Left forelimb (tissue), 1 donor: ENCODE results near the gene ESR2.
"Not testable (repeated sequence)": the region's sequence is repeated elsewhere in the genome, so short reads cannot be mapped to it uniquely, and the experiment has no call there.

Experiments
- DNase-seq: peaks from one replicate; pipeline ENCODE4 v3.0.0-alpha.2; 2018; ENCODE audit warnings: low spot score

ESR2 gene

GRCh38 chr14:64220466-64220865 is 73.7 kb downstream of the ESR2 start:
- DNase-seq, result no peak

GRCh38 chr14:64220056-64220455 is 74.1 kb downstream of the ESR2 start:
- DNase-seq, result no peak

- no peak for DNase-seq
Observed at GRCh38 chr14:64218344-64219240, 75.6 kb downstream of the ESR2 start.

GRCh38 chr14:64217834-64218233 is 76.3 kb downstream of the ESR2 start:
- no peak for DNase-seq

GRCh38 chr14:64217308-64217707 is 76.9 kb downstream of the ESR2 start:
- no peak for DNase-seq

GRCh38 chr14:64215978-64216377 is 78.2 kb downstream of the ESR2 start:
- no peak for DNase-seq

- no peak for DNase-seq
Observed at GRCh38 chr14:64215274-64215673, 78.9 kb downstream of the ESR2 start.

- DNase-seq, result no peak
Observed at GRCh38 chr14:64213853-64214570, 80.2 kb downstream of the ESR2 start.

GRCh38 chr14:64213086-64213485 is 81.1 kb downstream of the ESR2 start:
- no peak for DNase-seq

GRCh38 chr14:64212666-64213065 is 81.5 kb downstream of the ESR2 start:
- DNase-seq, result no peak

- DNase-seq, result not testable (repeated sequence)
Observed at GRCh38 chr14:64210912-64211311, 83.3 kb downstream of the ESR2 start.

GRCh38 chr14:64210216-64210615 is 84.0 kb downstream of the ESR2 start:
- no peak for DNase-seq

GRCh38 chr14:64209444-64210131 is 84.6 kb downstream of the ESR2 start:
- DNase-seq, result no peak

GRCh38 chr14:64208981-64209380 is 85.2 kb downstream of the ESR2 start:
- no peak for DNase-seq

GRCh38 chr14:64208261-64208660 is 85.9 kb downstream of the ESR2 start:
- no peak for DNase-seq

GRCh38 chr14:64203366-64204006 is 90.7 kb downstream of the ESR2 start:
- DNase-seq, result no peak

GRCh38 chr14:64202716-64203115 is 91.5 kb downstream of the ESR2 start:
- DNase-seq, result no peak

GRCh38 chr14:64201921-64202545 is 92.1 kb downstream of the ESR2 start:
- DNase-seq, result no peak

GRCh38 chr14:64201296-64201695 is 92.9 kb downstream of the ESR2 start:
- no peak for DNase-seq

- DNase-seq, result no peak
Observed at GRCh38 chr14:64200170-64200569, 94.0 kb downstream of the ESR2 start.

GRCh38 chr14:64198486-64198885 is 95.7 kb downstream of the ESR2 start:
- DNase-seq, result no peak

GRCh38 chr14:64197996-64198395 is 96.2 kb downstream of the ESR2 start:
- DNase-seq, result no peak
